ENCODE measurements around the gene ACBD5.
"Not testable (repeated sequence)": the region's sequence is repeated elsewhere in the genome, so short reads cannot be mapped to it uniquely, and the experiment has no call there.

ACBD5 gene

GRCh38 chr10:27240212-27241009 lies at the start of gene ACBD5:
ACBD5 (minus strand) TSS chr10:27240797; CDS start chr10:27240688, 109 bp downstream.
- DNase-seq: peak; percentile 89

DNA sequence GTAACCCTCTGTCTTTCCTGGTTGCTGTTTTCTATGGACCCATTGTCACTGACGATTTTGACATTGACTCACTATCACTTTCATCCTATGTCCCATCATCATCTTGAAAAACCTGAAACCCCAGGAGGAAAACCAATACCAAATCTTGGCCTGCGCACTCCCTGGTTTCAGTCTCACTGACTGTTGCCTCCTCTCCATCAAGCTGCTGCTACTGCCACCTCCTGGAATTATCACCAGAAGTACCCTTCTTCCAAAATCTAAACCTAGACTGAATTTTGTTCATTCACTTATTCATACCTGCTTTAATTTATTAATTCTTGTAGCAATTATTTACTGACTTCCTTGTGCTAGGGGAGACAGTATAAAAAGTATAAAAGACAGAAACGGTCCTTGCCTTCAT lies 44.5 kb upstream of the ACBD5 start:
- DNase-seq: no peak

DNA sequence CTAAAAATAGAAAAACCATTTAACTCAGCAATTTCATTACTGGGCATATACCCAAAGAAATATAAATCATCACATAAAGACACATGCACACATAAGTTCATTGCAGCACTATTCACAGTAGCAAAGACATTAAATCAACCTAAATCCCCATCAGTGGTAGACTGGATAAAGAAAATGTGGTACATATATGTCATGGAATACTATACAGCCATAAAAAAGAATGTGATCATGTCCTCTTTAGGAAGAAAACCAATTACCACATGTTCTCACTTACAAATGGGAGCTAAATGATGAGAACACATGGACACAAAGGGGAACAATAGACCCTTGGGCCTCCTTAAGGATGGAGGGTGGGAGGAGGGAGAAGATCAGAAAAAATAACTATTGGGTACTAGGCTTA lies 36.0 kb upstream of the ACBD5 start:
- DNase-seq: no peak

DNA sequence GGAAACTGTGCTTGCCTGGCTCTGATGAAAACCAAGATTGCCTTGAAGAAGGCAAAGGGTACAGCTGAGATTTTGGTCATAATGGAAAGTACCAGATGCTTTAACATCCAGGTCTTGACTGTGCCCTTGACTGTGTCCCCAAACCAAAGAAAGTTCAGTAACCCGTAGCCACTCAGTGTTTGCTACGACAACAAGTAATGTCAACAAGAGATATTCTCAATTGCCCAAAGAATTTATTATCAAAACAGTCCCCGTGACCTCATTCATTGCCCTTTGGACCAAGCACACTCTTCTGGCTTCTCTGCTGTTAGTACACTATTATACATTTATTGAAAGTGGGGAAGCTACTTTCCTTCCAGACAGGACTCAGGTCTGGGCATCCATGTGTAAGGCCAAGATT lies 25.4 kb upstream of the ACBD5 start:
- DNase-seq: not testable (repeated sequence)

DNA sequence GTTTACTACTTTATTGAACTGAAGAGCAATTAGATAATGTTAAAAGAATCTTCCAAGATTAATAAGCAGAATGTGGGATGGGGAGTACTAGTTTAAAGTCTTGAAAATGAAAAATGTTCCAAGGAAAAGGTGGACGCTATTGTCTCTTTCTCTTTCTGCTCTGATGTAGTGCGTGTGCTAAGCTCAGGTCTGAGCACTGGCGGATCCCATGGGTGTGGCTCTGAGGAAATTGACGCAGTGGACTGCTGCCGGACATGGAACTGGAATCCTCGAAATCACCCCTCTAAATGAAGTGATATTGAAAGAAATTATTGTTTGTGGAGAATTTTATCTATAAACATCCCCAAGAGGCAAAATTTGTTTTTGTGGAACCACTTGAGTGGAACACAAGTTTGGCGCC lies 22.2 kb upstream of the ACBD5 start:
- not testable (repeated sequence) for DNase-seq

DNA sequence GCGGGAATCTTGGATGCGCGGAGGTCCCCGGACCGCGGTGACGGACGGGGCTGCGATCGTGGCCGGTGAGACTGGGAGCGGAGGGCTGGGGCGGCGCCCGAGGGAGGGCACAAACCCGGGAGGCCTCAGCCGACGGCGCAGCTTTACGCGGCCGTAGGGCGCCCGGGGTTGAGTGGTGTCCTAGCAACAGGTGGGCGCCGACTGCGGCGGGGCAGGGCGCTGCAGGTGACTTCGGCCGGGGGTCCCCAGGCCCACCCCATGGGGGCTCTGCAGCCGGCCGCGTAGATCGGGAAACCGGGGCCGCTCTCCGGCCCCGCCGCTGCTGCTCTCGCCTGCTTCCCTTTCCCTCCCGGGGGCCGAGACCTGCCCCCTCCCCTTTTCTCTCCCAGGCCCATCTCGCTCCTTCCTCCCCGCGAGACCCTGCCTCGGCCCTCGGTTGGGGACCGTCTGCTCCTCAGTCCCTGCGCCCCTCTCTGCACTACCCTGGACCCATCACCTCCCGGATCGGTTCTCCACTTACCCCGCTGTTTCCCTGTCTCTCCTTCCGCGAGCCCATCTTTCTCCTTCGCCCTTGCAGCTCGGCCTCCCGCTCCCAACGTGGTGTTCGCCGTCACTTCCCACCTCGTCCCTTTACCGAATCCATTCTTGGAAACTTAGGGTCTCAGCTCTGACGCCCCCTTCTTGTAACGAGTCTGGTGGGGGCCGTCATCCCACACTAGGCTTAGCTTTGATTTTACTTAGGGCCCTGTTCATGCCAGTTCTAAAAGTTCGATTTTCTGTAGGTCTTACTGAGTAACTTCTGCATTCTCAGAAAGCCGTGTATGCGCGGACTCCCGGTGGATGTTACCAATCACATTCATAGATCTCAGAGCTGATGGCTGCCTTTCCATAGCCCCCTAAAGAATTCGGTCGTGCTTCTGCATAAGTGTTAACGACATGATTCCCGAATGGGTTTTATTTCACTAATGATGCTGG lies 18.5 kb upstream of the ACBD5 start:
- peak; percentile 66 for DNase-seq

DNA sequence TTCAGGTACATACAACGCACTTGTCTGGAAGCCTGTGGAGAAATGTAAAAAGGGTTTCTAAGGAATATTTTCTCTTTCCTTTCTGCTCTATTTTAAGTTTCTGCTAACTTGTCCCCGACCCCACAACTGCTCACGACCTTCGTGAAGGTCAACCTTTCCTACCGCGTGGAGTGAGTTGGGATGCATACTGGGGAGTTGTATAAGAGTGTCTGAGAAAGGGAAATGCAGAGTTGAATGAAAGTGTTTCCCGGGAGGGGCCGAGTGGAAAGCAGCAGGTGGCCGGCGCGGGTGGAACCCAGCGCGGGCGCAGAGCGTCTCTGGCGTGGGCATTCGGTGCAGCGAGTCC lies 17.9 kb upstream of the ACBD5 start:
- no peak for DNase-seq

GRCh38 chr10:27256299-27257189 lies 15.9 kb upstream of the ACBD5 start:
- no peak for DNase-seq

DNA sequence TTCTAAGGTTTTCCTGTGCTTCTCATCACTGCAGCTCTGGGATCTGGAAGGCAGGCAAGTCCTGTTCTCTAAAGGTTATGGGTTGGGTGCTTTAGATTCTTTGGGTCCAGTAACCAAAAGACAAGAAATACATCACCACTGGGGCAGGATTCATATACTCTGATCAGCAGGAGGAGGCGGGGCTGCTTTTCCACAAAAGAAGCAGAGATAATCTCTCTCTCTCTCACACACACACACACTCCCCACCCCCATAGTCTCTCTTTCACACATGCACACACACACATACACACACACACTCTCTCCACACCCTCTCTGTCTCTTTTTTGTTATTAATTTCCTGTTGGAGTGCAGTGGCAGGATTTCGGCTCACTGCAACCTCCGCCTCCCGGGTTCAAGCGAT lies 13.0 kb upstream of the ACBD5 start:
- no peak for DNase-seq

DNA sequence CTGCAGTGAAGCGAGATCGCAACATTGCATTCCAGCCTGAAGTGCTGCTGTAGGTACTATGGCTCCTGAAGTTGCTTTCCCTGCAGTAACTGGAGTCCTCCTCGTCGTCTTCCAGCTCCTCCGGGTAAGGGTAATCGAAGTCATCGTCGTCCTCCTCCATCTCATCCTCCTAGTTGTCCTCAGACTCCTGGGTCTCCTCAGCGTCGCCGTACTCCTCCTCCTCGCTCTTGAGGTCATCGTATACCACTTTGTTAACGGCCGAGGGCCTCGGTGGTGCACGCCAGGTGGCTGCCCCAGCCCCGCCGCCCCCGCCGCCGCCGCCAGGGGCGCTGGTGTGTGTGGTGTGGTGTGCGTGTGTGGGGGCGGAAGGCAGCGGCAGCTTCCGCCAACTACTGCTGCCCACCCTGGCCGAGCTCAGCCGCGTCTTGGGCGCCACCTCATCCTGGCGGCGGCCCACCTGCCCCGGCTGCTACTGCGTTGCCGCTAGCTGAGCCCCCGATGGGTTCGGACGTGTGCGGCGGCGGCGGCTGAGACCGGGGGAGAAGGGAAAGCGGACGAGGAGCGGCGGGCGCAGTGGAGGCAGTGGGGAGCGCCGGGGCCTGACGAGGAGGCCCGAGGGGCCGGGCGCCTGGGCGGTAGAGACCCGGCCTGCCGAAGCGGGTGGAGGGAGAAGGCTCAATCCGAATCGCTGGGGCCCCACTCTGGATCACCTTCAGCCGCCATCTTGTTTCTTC lies 11.8 kb upstream of the ACBD5 start:
- DNase-seq: peak; percentile 95

- DNase-seq: no peak
Observed at GRCh38 chr10:27251554-27251953, 11.0 kb upstream of the ACBD5 start.

GRCh38 chr10:27248215-27248614 lies 7.6 kb upstream of the ACBD5 start:
- no peak for DNase-seq

DNA sequence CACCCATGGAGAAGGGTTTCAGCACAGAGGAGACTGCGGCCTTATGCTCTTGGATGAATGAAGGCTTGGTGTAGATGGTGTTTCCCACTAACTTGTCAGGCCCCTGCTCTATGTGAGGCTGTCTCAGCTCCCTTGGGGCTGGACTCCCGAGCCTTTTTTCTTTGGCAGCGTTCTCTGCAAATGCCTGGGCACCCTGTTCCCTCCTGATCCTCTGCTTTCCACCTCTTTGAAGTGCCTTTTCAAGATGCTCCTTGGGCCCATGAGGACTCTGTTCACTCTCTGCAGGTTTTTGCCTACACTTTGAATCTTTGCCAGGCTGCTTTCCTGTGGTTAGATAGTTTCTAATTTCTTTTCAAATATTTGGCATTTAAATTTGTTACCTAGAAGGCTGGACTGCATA lies 6.8 kb upstream of the ACBD5 start:
- no peak for DNase-seq

DNA sequence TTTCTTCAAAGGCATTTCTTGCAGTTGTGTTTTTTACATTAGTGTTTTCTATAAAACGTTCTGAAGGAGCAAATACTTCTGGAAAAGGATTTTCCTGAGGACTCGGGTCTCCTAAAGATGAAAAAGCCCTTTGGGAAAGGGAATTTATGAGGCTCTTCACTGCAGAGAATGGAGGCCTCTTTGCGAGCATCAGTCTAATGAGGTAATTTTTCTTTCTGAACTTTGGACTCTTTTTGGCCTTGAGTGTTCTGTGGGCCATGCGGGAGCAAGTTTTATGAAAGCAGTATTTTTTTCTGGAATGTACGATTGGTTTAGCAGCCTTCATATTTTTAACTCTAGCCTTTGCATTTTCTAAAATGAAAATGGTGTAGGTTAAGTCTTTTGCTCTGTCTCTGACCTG lies 6.4 kb upstream of the ACBD5 start:
- no peak for DNase-seq

- DNase-seq: no peak
Observed at GRCh38 chr10:27245836-27246235, 5.2 kb upstream of the ACBD5 start.

DNA sequence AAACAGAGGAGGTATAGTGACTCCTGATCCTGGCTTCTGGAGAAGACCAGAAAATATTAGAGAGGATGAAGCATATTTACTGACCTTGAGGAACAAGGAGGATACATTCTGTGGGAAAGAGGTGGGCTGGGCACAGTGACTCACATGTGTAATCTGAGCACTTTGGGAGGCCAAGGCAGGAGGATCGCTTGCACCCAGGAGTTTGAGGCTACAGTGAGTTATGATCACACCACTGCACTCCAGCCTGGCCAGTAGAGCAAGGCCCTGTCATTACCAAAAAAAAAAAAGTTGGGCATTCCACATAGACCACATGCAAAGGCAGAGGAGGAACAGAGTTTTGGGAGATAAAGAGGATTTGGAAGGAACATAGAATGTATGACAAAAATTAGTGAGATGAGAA lies 4.4 kb upstream of the ACBD5 start:
- no peak for DNase-seq

- peak; percentile 86 for DNase-seq
Observed at GRCh38 chr10:27242951-27243551, 2.5 kb upstream of the ACBD5 start.

DNA sequence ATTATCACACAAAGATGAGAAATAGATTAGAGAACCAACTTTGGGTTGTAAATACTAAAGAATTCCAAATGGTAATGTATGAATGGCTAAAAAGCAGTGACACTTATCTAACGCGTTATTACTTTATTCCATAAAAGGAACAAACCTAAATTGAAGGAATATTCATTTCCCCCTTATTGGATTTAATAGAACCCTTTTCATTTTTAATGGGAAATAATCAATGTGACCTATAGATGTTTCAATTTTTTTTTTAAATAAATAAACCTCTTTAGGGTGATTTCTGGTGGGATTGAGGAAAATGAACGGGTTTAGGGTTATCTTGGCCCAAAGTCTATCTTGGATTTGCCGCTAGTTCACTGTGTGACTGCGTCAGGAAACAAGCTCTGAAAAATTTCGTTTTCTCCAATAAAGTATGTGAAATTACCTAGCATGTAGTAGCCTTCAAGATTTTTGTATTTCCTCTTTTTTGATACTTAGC lies 1.9 kb upstream of the ACBD5 start:
- no peak for DNase-seq

GRCh38 chr10:27241652-27242472 lies 1.3 kb upstream of the ACBD5 start:
- peak; percentile 95 for DNase-seq

GRCh38 chr10:27241010-27241651 lies 534 bp upstream of the ACBD5 start:
- peak; percentile 78 for DNase-seq

All from activated CD8-positive, alpha-beta memory T cell treated with anti-CD3 and anti-CD28 coated beads for 24 hours (primary cell).